Choroid plexus epithelial cell (primary cell): ENCODE data around the gene EXOSC2.

Source experiments
- DNase-seq: peaks from one replicate; pipeline ENCODE4 v3.0.0-alpha.2; 2010; ENCODE audit warnings: low read depth
- H3K4me3 ChIP-seq: 2 replicates; pipeline ENCODE4 v1.5.1; 2011; ENCODE audit warnings: low read depth, mild to moderate bottlenecking, control low read depth, low read length, moderate library complexity
- TF ChIP-seq, protein P1 (sequence below): conservative IDR thresholded peaks from 2 replicates; pipeline ENCODE4 v1.5.1; 2011; ENCODE audit warnings: low read depth, mild to moderate bottlenecking, control low read depth, inconsistent platforms, low read length, moderate library complexity

The EXOSC2 gene

DNA sequence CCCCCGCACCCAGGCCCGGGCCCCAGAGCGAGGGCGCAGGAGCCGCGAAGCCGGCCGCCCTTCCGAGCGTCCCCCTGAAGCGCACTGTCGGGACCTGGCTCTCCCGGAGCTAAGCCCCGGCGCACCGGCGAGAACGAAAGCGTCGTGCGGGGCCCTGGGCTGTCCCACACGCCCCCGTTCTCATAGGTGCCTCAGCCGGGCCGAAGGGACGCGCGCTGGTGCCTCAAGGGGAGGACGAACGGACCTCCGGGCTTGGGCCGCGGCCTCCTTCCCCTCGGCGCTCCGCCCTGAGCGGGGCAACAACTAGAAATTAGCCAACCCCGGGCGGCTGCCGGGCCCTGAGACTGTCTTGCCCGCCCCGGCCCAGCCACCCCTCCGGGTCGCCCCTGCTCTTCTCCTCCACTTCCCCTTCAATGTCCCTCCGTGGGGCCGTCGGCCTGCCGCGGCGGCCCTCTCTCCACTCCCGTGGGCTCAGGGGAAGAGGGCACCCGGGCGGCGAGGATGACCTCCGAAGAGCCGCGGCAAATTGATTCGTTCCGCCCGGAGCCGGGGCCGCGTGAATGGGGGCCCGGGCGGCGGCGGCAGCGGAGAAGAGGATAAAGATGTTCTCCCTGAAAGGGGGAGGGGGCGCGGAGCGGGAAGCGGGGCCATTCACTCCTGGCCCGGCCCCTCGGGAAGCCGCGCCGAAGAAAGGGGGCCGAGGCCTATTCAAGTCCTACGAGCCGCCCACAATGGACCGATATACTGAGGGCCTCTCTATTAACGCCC, 32.7 kb upstream of the EXOSC2 start:
- no peak overlapping the region for H3K4me3 ChIP-seq

DNA sequence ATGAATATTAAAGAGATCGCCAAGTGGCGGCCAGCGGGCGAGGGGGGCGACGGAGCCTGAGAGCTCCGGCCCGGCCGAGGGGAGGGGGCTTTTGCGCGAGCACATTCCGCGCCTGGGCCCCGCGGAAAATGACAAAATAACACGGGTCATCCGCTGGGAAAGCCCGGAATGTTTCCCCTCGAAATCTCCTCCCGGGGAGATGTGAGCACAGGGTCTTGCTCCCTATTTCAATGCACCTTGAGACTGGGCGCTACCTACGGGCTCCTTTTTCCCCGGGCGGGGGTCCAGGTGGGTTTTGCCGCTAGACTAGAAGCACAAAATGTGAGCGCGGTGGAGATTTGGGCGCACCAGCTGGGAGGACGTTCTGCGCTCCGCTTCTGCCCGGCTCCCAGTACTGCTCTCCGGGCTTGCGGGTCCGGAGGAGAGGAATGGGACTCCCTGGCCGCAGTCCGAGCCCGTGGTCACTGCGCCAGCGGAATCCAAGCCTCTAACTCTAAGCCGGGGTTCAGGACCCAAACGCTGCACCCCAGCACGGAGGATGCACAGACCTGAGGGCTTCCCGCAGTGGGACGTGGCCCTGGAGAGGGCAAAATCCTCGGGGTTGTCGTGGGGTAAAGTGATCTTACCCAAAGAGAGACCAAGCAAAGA, 32.0 kb upstream of the EXOSC2 start:
- no peak overlapping the region for H3K4me3 ChIP-seq
- TF ChIP-seq, protein P1, sequence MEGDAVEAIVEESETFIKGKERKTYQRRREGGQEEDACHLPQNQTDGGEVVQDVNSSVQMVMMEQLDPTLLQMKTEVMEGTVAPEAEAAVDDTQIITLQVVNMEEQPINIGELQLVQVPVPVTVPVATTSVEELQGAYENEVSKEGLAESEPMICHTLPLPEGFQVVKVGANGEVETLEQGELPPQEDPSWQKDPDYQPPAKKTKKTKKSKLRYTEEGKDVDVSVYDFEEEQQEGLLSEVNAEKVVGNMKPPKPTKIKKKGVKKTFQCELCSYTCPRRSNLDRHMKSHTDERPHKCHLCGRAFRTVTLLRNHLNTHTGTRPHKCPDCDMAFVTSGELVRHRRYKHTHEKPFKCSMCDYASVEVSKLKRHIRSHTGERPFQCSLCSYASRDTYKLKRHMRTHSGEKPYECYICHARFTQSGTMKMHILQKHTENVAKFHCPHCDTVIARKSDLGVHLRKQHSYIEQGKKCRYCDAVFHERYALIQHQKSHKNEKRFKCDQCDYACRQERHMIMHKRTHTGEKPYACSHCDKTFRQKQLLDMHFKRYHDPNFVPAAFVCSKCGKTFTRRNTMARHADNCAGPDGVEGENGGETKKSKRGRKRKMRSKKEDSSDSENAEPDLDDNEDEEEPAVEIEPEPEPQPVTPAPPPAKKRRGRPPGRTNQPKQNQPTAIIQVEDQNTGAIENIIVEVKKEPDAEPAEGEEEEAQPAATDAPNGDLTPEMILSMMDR, result no peak
- no peak for DNase-seq

More for the DNA sequence above, 32.7 kb upstream of the EXOSC2 start:
- DNase-seq, result no peak
- TF ChIP-seq, protein P1, result no peak

DNA sequence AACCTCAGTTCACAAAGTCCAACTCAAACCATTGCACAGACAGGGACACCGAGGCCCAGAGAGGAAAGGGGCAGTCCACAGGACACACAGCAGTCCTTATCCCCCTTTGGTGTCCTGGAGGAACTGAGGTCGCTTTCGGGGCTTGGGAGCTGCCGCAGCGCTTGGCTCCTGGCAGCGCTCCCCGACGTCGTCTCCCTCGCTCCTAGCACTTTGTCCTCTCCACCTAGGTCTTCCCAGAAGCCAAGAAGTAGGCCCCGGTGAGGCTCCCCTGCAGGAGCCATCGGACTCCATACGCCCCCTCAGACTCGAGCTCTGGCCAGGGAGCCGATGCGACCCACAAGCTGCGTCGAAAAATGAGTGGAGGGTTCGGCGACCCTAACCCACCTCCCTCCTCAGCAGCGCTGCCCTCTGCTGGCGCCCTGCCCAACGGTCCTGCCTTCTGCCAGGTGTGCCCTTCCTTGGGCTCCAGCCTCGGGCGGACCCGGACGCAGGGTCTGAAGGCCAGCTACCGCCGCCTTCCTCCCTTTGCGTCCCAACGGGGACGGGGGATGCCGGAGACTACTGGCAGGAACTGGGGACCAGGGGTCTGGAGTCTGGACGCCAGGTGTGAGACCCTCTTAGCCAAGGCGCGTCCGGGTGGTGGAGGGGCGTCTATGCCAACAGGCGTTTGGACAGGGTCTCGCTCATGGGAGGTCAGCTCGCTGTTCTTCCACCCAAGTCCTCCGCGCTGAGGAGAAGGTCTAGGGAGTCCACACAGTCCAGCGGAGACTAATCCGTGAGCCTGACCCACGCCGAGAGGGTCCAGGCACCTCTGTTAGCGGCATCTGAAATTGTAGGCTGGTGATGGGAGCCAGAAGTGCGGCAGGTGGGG, 31.2 kb upstream of the EXOSC2 start:
- no peak overlapping the region for H3K4me3 ChIP-seq
- TF ChIP-seq, protein P1, result no peak
- no peak for DNase-seq

DNA sequence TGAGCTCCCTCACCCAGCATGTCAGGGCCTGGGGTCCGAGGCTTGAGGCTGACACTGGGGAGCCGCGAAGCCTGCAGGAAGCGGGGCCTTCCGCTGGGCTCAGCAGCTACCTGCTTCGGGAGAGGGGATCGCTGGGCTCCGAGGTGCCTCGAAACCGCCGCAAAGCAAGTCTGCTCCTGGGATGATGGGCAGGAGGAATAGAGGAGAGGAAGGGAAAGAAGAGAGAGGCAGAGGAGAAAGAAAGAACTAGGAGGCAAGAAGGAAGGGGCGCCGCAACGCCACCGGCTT, 30.7 kb upstream of the EXOSC2 start:
- TF ChIP-seq, protein P1, result no peak
- H3K4me3 ChIP-seq, result no peak overlapping the region
- DNase-seq, result no peak

DNA sequence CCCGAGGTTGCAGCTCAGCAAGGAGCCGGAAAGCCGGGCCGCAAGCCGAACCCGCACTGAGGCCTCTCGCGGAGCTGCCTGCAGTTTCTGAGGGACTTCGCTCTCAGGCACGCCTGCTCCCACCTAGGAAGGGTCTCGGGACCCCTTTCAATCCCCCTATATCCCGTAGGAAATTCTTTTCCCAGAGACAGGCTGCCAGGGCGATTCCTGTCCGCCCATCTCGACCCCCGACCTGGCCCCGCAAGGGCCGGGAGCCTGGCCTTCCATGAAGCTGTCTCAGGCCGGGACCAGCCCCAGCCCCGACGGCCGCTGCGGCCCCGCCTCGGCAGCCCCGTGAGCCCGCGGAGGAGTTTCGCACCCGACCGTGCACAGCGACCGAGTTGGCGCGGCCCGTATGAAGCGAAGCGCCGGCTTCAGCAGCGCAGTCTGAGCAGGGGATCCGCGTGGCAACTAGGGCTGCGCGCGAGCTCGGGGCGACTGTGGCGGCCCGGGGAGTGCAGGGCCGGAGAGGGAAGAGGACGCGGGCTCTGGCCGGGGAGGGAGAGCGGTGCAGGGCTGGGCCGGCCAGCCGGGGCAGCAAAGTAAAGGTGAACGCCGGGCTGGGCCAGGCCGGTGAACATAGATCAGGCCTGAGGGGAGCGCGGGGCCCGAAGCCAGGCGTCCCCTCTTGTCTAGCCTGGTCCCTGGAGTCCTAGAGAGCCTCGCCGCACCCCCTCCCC, 30.2 kb upstream of the EXOSC2 start:
- DNase-seq, result peak; percentile 18
- H3K4me3 ChIP-seq, result no peak overlapping the region
- TF ChIP-seq, protein P1, result no peak

DNA sequence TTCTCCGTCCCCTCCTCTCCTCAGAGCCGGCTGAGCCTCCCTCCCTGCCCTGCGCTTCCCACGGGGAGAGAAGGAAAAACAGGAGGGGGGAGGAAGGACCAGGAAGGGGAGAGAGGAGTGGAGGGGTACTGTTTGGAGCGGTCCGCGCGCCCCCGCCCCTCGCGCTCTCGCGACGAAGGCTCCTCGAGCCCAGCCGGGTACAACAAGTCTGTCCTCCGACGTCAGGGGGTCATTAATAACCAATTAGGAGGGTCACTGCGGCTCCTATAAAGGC, 29.7 kb upstream of the EXOSC2 start:
- H3K4me3 ChIP-seq, result no peak overlapping the region
- TF ChIP-seq, protein P1, result no peak
- no peak for DNase-seq
